SK-N-MC (cell line): ENCODE measurements around the gene CDH23.

Experiments used
- EZH2 ChIP-seq: fragments of 200-600 bp; sonication (generic); IDR thresholded peaks from one replicate; pipeline ENCODE4 v1.6.1; 2017; ENCODE audit warnings: antibody characterized with exemption
- POLR2AphosphoS5 ChIP-seq: IDR thresholded peaks from 2 replicates; pipeline ENCODE4 v1.6.1; 2012; ENCODE audit warnings: mild to moderate bottlenecking, low read depth, low read length, borderline replicate concordance

- TF ChIP-seq EZH2 (no peak), POLR2AphosphoS5 (no peak)
These were observed 329.4 kb downstream of the CDH23 start for GRCh38 chr10:71725998-71726579.
